ENCODE measurements around the gene ZFX. TPM values are rescaled to one million over a fixed set of nuclear protein-coding genes. Genes with fewer than 3 reads are reported as not detected.

Gene ZFX
- total RNA-seq, 2 experiments from 2014 or later = 46.8 to 51.8 TPM

DNA sequence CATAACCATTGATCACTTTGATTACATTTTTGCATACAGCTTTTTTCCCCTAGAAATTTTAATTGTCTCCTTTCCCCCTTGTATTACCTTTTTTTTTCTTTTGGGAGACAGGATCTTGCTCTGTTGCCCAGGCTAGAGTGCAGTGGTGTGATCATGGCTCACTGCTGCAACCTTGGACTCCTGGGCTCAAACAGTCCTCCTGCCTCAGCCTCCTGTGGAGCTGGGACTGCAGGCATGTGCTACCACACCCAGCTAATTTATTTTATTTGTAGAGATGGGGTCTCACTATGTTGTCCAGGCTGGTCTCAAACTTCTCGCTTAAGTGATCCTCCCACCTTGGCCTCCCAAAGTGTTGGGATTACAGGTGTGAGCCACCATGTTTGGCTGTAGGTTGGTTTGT lies 47.0 kb downstream of the ZFX start:
- no peaks in the 10 kb centered on the region for H3K27me3 Mint-ChIP-seq
- POLR2A ChIA-PET = no interaction called here
- no peak overlapping the region for H3K4me3 Mint-ChIP-seq
- H3K9me3 Mint-ChIP-seq = no peaks in the 10 kb centered on the region
- no peak for DNase-seq
- H3K27ac Mint-ChIP-seq = no peak overlapping the region
- H3K36me3 Mint-ChIP-seq = peaks cover 21% of the 10 kb centered on the region
- no peak for ATAC-seq (ENCODE audit: low read depth)
- H3K4me1 Mint-ChIP-seq = peaks cover 19% of the 10 kb centered on the region

- H3K27me3 Mint-ChIP-seq = no peaks in the 10 kb centered on the region
- POLR2A ChIA-PET = no interaction called here
- no peak for ATAC-seq (ENCODE audit: low read depth)
- no peak overlapping the region for H3K27ac Mint-ChIP-seq
- DNase-seq = no peak
- H3K4me1 Mint-ChIP-seq = peaks cover 17% of the 10 kb centered on the region
- no peaks in the 10 kb centered on the region for H3K9me3 Mint-ChIP-seq
- H3K4me3 Mint-ChIP-seq = no peak overlapping the region
- peaks cover 22% of the 10 kb centered on the region for H3K36me3 Mint-ChIP-seq
These were observed 48.6 kb downstream of the ZFX start for GRCh38 chrX:24198101-24198500.

- POLR2A ChIA-PET = no interaction called here
- Mint-ChIP-seq H3K9me3 (no peaks in the 10 kb centered on the region), H3K4me1 (peaks cover 17% of the 10 kb centered on the region), H3K36me3 (peaks cover 23% of the 10 kb centered on the region), H3K27ac (peak overlapping the region; percentile 59), H3K27me3 (no peaks in the 10 kb centered on the region), H3K4me3 (no peak overlapping the region)
- ATAC-seq (ENCODE audit: low read depth) (no peak), DNase-seq (no peak)
These were observed 50.6 kb downstream of the ZFX start for GRCh38 chrX:24200133-24200532.

- peaks cover 20% of the 10 kb centered on the region for H3K36me3 Mint-ChIP-seq
These were observed 51.7 kb downstream of the ZFX start for GRCh38 chrX:24201216-24201615.

DNA sequence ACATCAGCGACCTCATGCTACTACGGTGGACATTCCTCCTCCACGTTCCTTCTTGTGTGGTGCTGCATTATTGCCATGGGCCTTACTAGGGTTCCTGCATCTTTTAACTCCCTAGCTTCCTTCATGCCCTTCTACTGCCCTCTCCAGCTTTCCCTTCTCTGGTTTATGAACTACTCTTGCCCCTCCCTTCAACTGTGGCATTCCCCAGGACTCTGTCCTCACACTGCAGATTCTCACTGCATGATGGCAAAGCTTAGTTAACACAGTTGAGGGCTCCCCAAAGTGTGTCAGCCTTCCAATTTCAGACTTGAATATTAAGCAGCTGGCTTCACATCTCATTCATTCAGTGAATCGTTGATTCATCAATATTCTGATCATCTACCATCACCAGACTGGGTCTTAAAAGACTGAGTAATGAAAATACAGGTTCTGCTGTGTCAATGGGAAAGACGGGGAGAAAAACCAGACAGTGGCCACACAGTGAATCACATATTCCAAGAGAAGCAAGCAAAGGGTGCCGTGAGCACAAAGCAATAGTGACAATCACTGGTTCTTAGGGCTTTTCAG lies 53.0 kb downstream of the ZFX start:
- Mint-ChIP-seq H3K4me3 (no peak overlapping the region), H3K27me3 (no peaks in the 10 kb centered on the region), H3K4me1 (peaks cover 15% of the 10 kb centered on the region), H3K9me3 (no peaks in the 10 kb centered on the region), H3K36me3 (peaks cover 15% of the 10 kb centered on the region), H3K27ac (no peak overlapping the region)
- DNase-seq (no peak), ATAC-seq (ENCODE audit: low read depth) (no peak)
- POLR2A ChIA-PET = no interaction called here

More at GRCh38 chrX:24201216-24201615, 51.7 kb downstream of the ZFX start:
- Mint-ChIP-seq H3K27me3 (no peaks in the 10 kb centered on the region), H3K27ac (no peak overlapping the region), H3K9me3 (no peaks in the 10 kb centered on the region), H3K4me3 (no peak overlapping the region), H3K4me1 (peaks cover 17% of the 10 kb centered on the region)
- ATAC-seq (ENCODE audit: low read depth) = no peak
- DNase-seq = no peak
- POLR2A ChIA-PET = no interaction called here

DNA sequence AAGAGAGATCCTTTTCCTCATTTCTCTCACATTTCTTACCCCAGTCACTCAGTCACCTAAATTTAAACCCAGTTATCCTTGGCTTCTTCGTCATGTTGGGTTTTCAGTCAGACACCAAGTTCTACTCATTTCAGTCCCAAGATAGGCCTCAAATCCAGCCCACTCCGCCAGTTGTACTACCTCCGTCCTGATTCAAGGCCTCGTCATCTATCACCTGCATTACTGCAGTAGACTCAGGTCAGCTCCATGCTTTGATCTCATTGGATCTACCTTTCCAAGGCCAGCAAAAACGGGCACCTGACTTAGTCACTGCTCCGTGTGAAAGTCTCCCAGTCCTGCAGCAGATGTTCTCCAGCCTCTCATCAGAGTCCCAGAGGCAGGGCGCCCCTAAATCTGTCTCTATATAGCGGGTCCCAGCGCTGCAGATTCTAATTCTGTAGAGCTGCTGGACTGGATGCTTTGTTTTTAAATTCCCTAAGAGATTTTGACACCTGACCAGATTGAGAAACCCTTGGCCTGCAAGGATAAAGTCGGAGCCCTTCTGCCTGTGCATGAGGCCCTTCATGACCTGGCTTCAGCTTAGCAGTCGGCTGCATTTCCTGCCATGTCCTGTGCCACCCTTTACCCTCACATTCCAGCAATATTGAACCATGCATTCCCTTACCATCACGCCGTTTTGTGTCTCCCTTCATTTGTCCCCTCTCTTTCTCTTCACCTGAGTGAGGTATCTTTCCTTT lies 53.7 kb downstream of the ZFX start:
- no peaks in the 10 kb centered on the region for H3K27me3 Mint-ChIP-seq
- POLR2A ChIA-PET = no interaction called here
- peaks cover 15% of the 10 kb centered on the region for H3K4me1 Mint-ChIP-seq
- DNase-seq = no peak
- H3K4me3 Mint-ChIP-seq = no peak overlapping the region
- H3K36me3 Mint-ChIP-seq = peaks cover 15% of the 10 kb centered on the region
- no peak for ATAC-seq (ENCODE audit: low read depth)
- H3K27ac Mint-ChIP-seq = no peak overlapping the region
- no peaks in the 10 kb centered on the region for H3K9me3 Mint-ChIP-seq

DNA sequence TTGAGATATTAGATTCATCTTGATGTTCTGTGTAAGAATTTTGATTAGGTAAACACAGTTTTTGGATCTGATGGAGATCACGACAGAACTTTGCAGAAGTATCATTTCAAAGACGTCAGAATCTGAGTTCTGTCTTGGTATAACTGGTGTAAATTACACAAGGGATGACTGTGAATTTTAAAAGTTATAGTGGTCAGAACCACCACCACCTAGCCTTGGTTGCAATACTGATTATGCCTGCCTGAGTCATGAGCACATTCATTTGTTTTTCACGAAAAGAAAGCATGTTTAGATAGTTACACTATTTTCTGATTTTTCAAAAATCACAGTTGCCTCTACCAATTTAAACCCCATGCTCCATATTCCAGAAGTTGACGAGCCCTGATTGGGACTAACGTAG lies 54.8 kb downstream of the ZFX start:
- peaks cover 10% of the 10 kb centered on the region for H3K4me1 Mint-ChIP-seq
- H3K4me3 Mint-ChIP-seq = no peak overlapping the region
- POLR2A ChIA-PET = no interaction called here
- peaks cover 10% of the 10 kb centered on the region for H3K36me3 Mint-ChIP-seq
- H3K9me3 Mint-ChIP-seq = no peaks in the 10 kb centered on the region
- H3K27ac Mint-ChIP-seq = no peak overlapping the region
- ATAC-seq (ENCODE audit: low read depth) (no peak), DNase-seq (no peak)
- no peaks in the 10 kb centered on the region for H3K27me3 Mint-ChIP-seq

DNA sequence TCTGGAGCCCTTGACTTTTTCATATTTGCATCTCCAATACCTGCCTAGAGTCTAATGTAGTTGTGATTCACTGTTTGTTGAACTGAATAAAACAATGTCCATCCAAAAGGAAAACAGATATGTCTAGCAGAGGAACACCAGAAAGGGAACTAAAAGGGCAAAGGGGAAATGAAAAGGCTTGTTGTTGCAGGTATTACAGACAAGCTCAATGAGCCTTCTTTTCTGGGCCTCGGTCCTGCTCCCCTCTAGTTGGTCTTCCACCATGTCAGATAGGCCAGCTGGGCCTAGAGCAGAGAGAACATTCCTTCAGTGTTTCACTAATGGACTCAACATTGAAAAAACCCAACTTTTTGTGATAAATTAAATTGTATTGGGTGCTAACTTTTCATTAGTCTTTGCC lies 55.4 kb downstream of the ZFX start:
- Mint-ChIP-seq H3K36me3 (peaks cover 8% of the 10 kb centered on the region), H3K27ac (no peak overlapping the region), H3K4me3 (no peak overlapping the region), H3K9me3 (no peaks in the 10 kb centered on the region), H3K4me1 (peaks cover 7% of the 10 kb centered on the region), H3K27me3 (no peaks in the 10 kb centered on the region)
- no peak for DNase-seq
- POLR2A ChIA-PET = no interaction called here
- no peak for ATAC-seq (ENCODE audit: low read depth)

DNA sequence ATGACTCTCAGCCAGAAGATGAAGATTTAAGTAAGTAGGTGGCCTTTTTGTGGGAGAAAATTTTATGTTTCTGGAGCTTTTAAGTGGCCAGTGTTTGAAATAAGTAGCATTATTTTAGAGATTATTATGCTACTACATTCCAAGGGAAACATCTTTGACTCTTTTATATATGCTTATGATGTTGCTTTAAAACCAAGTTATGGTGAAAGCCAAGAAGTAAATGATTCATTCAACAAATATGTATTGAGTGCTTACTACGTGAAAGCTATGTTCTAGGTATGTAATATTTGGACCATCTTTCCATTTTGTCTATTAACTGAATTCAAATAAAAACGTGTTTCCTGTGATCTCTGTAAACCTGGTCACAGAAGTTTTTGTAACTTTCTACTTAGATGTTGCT lies 58.3 kb downstream of the ZFX start:
- H3K27me3 Mint-ChIP-seq = no peaks in the 10 kb centered on the region
- H3K4me1 Mint-ChIP-seq = peaks cover 4% of the 10 kb centered on the region
- ATAC-seq (ENCODE audit: low read depth) = no peak
- H3K27ac Mint-ChIP-seq = no peak overlapping the region
- no peak overlapping the region for H3K4me3 Mint-ChIP-seq
- no peaks in the 10 kb centered on the region for H3K9me3 Mint-ChIP-seq
- POLR2A ChIA-PET = no interaction called here
- no peak for DNase-seq
- H3K36me3 Mint-ChIP-seq = peaks cover 9% of the 10 kb centered on the region

- no peak overlapping the region for H3K4me3 Mint-ChIP-seq
- no peaks in the 10 kb centered on the region for H3K27me3 Mint-ChIP-seq
- H3K27ac Mint-ChIP-seq = no peak overlapping the region
- H3K36me3 Mint-ChIP-seq = peaks cover 4% of the 10 kb centered on the region
- ATAC-seq (ENCODE audit: low read depth) (no peak), DNase-seq (no peak)
- POLR2A ChIA-PET = no interaction called here
- H3K4me1 Mint-ChIP-seq = peaks cover 3% of the 10 kb centered on the region
- no peaks in the 10 kb centered on the region for H3K9me3 Mint-ChIP-seq
These were observed 59.1 kb downstream of the ZFX start for GRCh38 chrX:24208496-24209240.

- H3K36me3 Mint-ChIP-seq = peaks cover 4% of the 10 kb centered on the region
- no peak for DNase-seq
- POLR2A ChIA-PET = no interaction called here
- no peaks in the 10 kb centered on the region for H3K4me1 Mint-ChIP-seq
- no peak overlapping the region for H3K27ac Mint-ChIP-seq
- no peak overlapping the region for H3K4me3 Mint-ChIP-seq
- no peaks in the 10 kb centered on the region for H3K27me3 Mint-ChIP-seq
- H3K9me3 Mint-ChIP-seq = no peaks in the 10 kb centered on the region
- ATAC-seq (ENCODE audit: low read depth) = no peak
These were observed 60.7 kb downstream of the ZFX start for GRCh38 chrX:24210190-24210589.

DNA sequence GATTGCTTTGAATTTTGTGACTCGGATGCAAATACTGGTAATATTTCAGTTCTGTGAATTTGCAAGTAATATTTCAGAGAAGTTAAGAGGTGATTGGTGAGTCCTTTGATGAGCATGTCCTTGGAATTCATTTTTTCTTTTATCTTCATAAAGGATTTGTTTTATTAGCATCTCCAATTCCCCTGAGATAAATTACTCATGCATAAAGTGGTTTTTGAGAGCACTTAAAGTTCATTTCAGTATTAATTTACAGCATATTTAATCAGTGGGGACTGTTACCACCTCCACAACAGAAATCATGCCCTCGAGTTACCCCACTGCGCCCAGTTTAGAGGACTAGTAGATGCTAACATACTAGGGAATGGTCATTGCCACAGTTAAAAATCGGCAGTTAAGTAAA lies 65.0 kb downstream of the ZFX start:
- ATAC-seq (ENCODE audit: low read depth) (no peak), DNase-seq (no peak)
- H3K9me3 Mint-ChIP-seq = no peaks in the 10 kb centered on the region
- peaks cover 3% of the 10 kb centered on the region for H3K4me1 Mint-ChIP-seq
- H3K4me3 Mint-ChIP-seq = no peak overlapping the region
- no peak overlapping the region for H3K27ac Mint-ChIP-seq
- POLR2A ChIA-PET = no interaction called here
- peaks cover 4% of the 10 kb centered on the region for H3K36me3 Mint-ChIP-seq
- no peaks in the 10 kb centered on the region for H3K27me3 Mint-ChIP-seq

DNA sequence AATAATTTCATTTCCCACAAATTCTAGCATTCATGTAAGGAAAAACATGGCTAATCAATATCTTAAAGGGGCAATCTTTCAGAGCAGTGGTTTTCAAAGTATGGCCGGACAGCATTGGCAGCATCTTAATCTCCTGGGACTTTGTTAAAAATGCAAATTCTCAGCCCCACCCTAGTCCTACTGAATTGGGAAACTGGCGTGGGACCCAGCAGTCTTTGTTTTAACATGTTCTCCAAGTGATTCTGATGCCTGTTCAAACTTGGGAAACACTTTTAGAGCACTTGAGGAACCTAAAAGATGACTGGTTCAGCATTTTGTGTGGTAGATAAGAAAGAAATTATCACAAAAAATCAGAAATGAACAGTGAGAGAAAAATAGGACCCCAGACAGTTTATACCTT lies 65.7 kb downstream of the ZFX start:
- H3K36me3 Mint-ChIP-seq = peaks cover 4% of the 10 kb centered on the region
- DNase-seq (no peak), ATAC-seq (ENCODE audit: low read depth) (no peak)
- no peaks in the 10 kb centered on the region for H3K9me3 Mint-ChIP-seq
- no peak overlapping the region for H3K27ac Mint-ChIP-seq
- POLR2A ChIA-PET = no interaction called here
- H3K4me1 Mint-ChIP-seq = peaks cover 3% of the 10 kb centered on the region
- no peak overlapping the region for H3K4me3 Mint-ChIP-seq
- no peaks in the 10 kb centered on the region for H3K27me3 Mint-ChIP-seq

- DNase-seq (no peak), ATAC-seq (ENCODE audit: low read depth) (no peak)
- POLR2A ChIA-PET = no interaction called here
- Mint-ChIP-seq H3K36me3 (peaks cover 2% of the 10 kb centered on the region), H3K4me3 (no peak overlapping the region), H3K4me1 (peaks cover 3% of the 10 kb centered on the region), H3K27me3 (no peaks in the 10 kb centered on the region), H3K9me3 (no peaks in the 10 kb centered on the region), H3K27ac (no peak overlapping the region)
These were observed 66.5 kb downstream of the ZFX start for GRCh38 chrX:24216037-24216436.
